GM23248 (cell line): ENCODE results near the gene TRIM54.

Source experiments
- EZH2 ChIP-seq: fragments of 200-600 bp; sonication (generic); IDR thresholded peaks from 2 replicates; pipeline ENCODE4 v1.6.1; 2018; ENCODE audit warnings: antibody characterized with exemption, mild to moderate bottlenecking; ENCODE audit not compliant: insufficient read depth, poor library complexity, severe bottlenecking
- EZH2phosphoT487 ChIP-seq: fragments of 200-600 bp; sonication (generic); IDR thresholded peaks from 2 replicates; pipeline ENCODE4 v1.6.1; 2018; ENCODE audit warnings: antibody characterized with exemption, moderate library complexity, mild to moderate bottlenecking, low read depth; ENCODE audit not compliant: insufficient read depth

DNA sequence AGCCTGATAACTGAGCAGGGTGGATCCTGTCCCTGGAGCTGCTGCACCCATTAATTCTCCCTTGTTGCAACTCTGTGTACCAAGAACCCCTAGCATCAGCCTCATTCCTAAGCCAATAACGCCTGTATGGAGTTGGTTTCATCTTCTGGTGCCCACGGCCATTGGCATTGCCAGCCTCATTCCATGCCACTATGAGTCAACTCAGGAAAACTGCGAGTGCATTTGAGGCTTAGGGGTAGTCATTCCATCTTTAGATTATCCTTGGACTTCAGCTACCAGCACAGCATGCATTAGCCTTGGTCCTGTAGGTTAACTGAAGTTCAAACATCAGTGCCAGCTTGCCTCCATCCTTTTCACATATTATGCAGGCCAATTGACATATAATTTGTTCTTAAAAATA, 1.4 kb upstream of the TRIM54 start:
- TF ChIP-seq EZH2phosphoT487: no peak
- TF ChIP-seq EZH2: no peak
